ENCODE data around the gene MSL1. TPM values are rescaled to one million over a fixed set of nuclear protein-coding genes. Genes with fewer than 3 reads are reported as not detected.

Gene MSL1
- polyA plus RNA-seq, 1 donor from 2014 or later: 137 TPM

DNA sequence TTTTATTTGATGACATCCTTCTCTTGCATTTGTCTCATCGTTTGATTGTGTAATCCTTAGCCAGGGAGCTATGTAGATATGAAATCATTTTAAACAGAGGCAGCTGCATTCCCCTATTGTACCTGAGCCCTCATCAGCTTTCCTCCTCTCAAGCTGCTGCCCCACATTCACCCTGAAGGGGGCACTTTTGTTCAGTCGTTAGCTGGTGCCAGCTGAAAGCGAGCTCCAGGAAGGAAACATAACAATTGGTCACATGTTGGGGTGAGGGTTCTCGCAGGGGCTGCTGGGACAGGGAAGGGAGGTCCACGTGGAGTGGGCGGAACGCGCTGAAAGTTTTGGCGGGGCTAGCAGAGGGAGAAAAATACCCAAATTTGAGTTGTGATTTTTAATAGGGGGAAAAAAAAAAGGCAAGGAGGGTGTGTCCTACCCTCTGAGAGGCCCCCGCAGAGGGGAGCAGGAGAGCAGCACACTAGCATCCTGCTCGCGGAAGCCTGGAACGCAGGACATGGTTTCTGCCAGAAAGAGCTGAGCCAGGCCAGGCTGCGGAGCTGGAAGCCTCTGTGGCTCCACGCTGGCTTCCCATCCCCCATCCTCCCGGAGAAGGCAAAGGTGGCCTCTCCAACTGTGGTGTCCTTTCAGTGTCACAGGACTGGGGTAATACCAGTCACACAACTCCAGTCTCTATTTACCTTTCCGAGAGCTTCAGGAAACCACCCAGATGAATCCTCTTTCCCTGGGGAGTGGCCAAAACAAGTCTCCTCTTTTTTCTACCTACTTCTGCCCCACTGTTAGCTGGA lies 8.5 kb upstream of the MSL1 start:
- peak overlapping the region; percentile 37 for H3K9ac ChIP-seq (ENCODE audit: low read length)
- peak; percentile 99 for TF ChIP-seq MXI1 (conservative IDR thresholded peaks at IDR 0.05; ENCODE audit: poor library complexity, severe bottlenecking)
- TF ChIP-seq, protein P1, sequence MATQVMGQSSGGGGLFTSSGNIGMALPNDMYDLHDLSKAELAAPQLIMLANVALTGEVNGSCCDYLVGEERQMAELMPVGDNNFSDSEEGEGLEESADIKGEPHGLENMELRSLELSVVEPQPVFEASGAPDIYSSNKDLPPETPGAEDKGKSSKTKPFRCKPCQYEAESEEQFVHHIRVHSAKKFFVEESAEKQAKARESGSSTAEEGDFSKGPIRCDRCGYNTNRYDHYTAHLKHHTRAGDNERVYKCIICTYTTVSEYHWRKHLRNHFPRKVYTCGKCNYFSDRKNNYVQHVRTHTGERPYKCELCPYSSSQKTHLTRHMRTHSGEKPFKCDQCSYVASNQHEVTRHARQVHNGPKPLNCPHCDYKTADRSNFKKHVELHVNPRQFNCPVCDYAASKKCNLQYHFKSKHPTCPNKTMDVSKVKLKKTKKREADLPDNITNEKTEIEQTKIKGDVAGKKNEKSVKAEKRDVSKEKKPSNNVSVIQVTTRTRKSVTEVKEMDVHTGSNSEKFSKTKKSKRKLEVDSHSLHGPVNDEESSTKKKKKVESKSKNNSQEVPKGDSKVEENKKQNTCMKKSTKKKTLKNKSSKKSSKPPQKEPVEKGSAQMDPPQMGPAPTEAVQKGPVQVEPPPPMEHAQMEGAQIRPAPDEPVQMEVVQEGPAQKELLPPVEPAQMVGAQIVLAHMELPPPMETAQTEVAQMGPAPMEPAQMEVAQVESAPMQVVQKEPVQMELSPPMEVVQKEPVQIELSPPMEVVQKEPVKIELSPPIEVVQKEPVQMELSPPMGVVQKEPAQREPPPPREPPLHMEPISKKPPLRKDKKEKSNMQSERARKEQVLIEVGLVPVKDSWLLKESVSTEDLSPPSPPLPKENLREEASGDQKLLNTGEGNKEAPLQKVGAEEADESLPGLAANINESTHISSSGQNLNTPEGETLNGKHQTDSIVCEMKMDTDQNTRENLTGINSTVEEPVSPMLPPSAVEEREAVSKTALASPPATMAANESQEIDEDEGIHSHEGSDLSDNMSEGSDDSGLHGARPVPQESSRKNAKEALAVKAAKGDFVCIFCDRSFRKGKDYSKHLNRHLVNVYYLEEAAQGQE (IDR thresholded peaks at IDR 0.05; ENCODE audit: borderline replicate concordance): no peak
- no peak for TF ChIP-seq EZH2 (IDR thresholded peaks at IDR 0.05; ENCODE audit: borderline replicate concordance, insufficient read depth, low read length, poor library complexity, severe bottlenecking)
- TF ChIP-seq, protein P2, sequence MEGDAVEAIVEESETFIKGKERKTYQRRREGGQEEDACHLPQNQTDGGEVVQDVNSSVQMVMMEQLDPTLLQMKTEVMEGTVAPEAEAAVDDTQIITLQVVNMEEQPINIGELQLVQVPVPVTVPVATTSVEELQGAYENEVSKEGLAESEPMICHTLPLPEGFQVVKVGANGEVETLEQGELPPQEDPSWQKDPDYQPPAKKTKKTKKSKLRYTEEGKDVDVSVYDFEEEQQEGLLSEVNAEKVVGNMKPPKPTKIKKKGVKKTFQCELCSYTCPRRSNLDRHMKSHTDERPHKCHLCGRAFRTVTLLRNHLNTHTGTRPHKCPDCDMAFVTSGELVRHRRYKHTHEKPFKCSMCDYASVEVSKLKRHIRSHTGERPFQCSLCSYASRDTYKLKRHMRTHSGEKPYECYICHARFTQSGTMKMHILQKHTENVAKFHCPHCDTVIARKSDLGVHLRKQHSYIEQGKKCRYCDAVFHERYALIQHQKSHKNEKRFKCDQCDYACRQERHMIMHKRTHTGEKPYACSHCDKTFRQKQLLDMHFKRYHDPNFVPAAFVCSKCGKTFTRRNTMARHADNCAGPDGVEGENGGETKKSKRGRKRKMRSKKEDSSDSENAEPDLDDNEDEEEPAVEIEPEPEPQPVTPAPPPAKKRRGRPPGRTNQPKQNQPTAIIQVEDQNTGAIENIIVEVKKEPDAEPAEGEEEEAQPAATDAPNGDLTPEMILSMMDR (IDR thresholded peaks at IDR 0.05; ENCODE audit: poor library complexity, severe bottlenecking): peak; percentile 96
- peak; percentile 89 for TF ChIP-seq SMC3 (conservative IDR thresholded peaks at IDR 0.05; ENCODE audit: poor library complexity)
- TF ChIP-seq RAD21 (conservative IDR thresholded peaks at IDR 0.05): peak; percentile 92
- TF ChIP-seq TAF1 (IDR thresholded peaks at IDR 0.05; ENCODE audit: low read depth): peak; percentile 31
- peak; percentile 12 for TF ChIP-seq POLR2AphosphoS5 (IDR thresholded peaks at IDR 0.05)
- TF ChIP-seq EP300 (conservative IDR thresholded peaks at IDR 0.05; ENCODE audit: poor library complexity, severe bottlenecking): peak; percentile 24
- no peaks in the 10 kb centered on the region for H3K79me2 ChIP-seq (replicated peaks; ENCODE audit: insufficient read depth, low read length)
- no peaks in the 10 kb centered on the region for H3F3A ChIP-seq (ENCODE audit: insufficient read depth, low read length, poor library complexity, severe bottlenecking)
- no peaks in the 10 kb centered on the region for H3K36me3 ChIP-seq (ENCODE audit: insufficient read depth, low read length)
- no peaks in the 10 kb centered on the region for H3K9me2 ChIP-seq (ENCODE audit: insufficient read depth, low read length)
- H3K4me3 ChIP-seq (ENCODE audit: low read length): peak overlapping the region; percentile 63
- no peaks in the 10 kb centered on the region for H4K20me1 ChIP-seq (ENCODE audit: insufficient read depth)
- peak overlapping the region; percentile 11 for H3K4me2 ChIP-seq (ENCODE audit: low read length)
- no peaks in the 10 kb centered on the region for H3K9me3 ChIP-seq (ENCODE audit: low read length)
- H3K27me3 ChIP-seq (ENCODE audit: insufficient read depth, low read depth, low read length): no peaks in the 10 kb centered on the region
- no peak overlapping the region for H2AFZ ChIP-seq (ENCODE audit: low read depth, low read length)
- H3K27ac ChIP-seq (ENCODE audit: low read length): no peak overlapping the region

GRCh38 chr17:40113907-40114245 lies 7.9 kb upstream of the MSL1 start:
- H3K4me3 ChIP-seq (ENCODE audit: low read length): peak overlapping the region; percentile 63
- no peaks in the 10 kb centered on the region for H3K27me3 ChIP-seq (ENCODE audit: insufficient read depth, low read depth, low read length)
- H3K9me2 ChIP-seq (ENCODE audit: insufficient read depth, low read length): no peaks in the 10 kb centered on the region
- no peaks in the 10 kb centered on the region for H3K9me3 ChIP-seq (ENCODE audit: low read length)
- TF ChIP-seq MXI1 (conservative IDR thresholded peaks at IDR 0.05; ENCODE audit: poor library complexity, severe bottlenecking) (no peak), POLR2AphosphoS5 (IDR thresholded peaks at IDR 0.05) (no peak), TAF1 (IDR thresholded peaks at IDR 0.05; ENCODE audit: low read depth) (no peak), RAD21 (conservative IDR thresholded peaks at IDR 0.05) (no peak), EZH2 (IDR thresholded peaks at IDR 0.05; ENCODE audit: borderline replicate concordance, insufficient read depth, low read length, poor library complexity, severe bottlenecking) (no peak), EP300 (conservative IDR thresholded peaks at IDR 0.05; ENCODE audit: poor library complexity, severe bottlenecking) (no peak), SMC3 (conservative IDR thresholded peaks at IDR 0.05; ENCODE audit: poor library complexity) (no peak)
- TF ChIP-seq, protein P1 (IDR thresholded peaks at IDR 0.05; ENCODE audit: borderline replicate concordance): no peak
- TF ChIP-seq, protein P2 (IDR thresholded peaks at IDR 0.05; ENCODE audit: poor library complexity, severe bottlenecking): no peak
- H4K20me1 ChIP-seq (ENCODE audit: insufficient read depth): no peaks in the 10 kb centered on the region
- peak overlapping the region; percentile 11 for H3K4me2 ChIP-seq (ENCODE audit: low read length)
- no peaks in the 10 kb centered on the region for H3K79me2 ChIP-seq (replicated peaks; ENCODE audit: insufficient read depth, low read length)
- H3K27ac ChIP-seq (ENCODE audit: low read length): no peak overlapping the region
- H3K36me3 ChIP-seq (ENCODE audit: insufficient read depth, low read length): no peaks in the 10 kb centered on the region
- H3K9ac ChIP-seq (ENCODE audit: low read length): peak overlapping the region; percentile 37
- H3F3A ChIP-seq (ENCODE audit: insufficient read depth, low read length, poor library complexity, severe bottlenecking): no peaks in the 10 kb centered on the region
- no peak overlapping the region for H2AFZ ChIP-seq (ENCODE audit: low read depth, low read length)
